H9 (cell line): ENCODE measurements around the gene EAF1. TPM values are rescaled to one million over a fixed set of nuclear protein-coding genes. Genes with fewer than 3 reads are reported as not detected.

ENCODE experiments used
- DNase-seq: peaks from one replicate; pipeline ENCODE4 v3.0.0-alpha.2; 2017
- H2AFZ ChIP-seq: one replicate; pipeline ENCODE4 v1.6.1; 2013; ENCODE audit warnings: mild to moderate bottlenecking, low read length, control low read depth, moderate library complexity
- H2AK5ac ChIP-seq: 2 replicates; pipeline ENCODE4 v1.6.1; 2013; ENCODE audit warnings: low read length, control low read depth, mixed read lengths; ENCODE audit not compliant: insufficient read length
- H2BK120ac ChIP-seq: one replicate; pipeline ENCODE4 v1.6.1; 2013; ENCODE audit warnings: low read depth, mild to moderate bottlenecking, low read length, control low read depth, inconsistent platforms; ENCODE audit not compliant: poor library complexity, severe bottlenecking
- H2BK12ac ChIP-seq: 2 replicates; pipeline ENCODE4 v1.6.1; 2013; ENCODE audit warnings: low read length, control low read depth, mixed read lengths, low read depth; ENCODE audit not compliant: insufficient read length
- H2BK15ac ChIP-seq: 2 replicates; pipeline ENCODE4 v1.6.1; 2013; ENCODE audit warnings: low read depth, low read length, control low read depth
- H2BK20ac ChIP-seq: one replicate; pipeline ENCODE4 v1.6.1; 2013; ENCODE audit warnings: low read depth, mild to moderate bottlenecking, low read length, control low read depth, inconsistent platforms; ENCODE audit not compliant: poor library complexity, severe bottlenecking
- H2BK5ac ChIP-seq: 2 replicates; pipeline ENCODE4 v1.6.1; 2013; ENCODE audit warnings: low read length, control low read depth, mixed read lengths; ENCODE audit not compliant: insufficient read length
- H3K14ac ChIP-seq: 2 replicates; pipeline ENCODE4 v1.6.1; 2013; ENCODE audit warnings: low read length, control low read depth; ENCODE audit not compliant: insufficient read depth
- H3K18ac ChIP-seq: 2 replicates; pipeline ENCODE4 v1.6.1; 2013; ENCODE audit warnings: low read depth, mild to moderate bottlenecking, mixed read lengths, low read length, control low read depth; ENCODE audit not compliant: insufficient read length
- H3K23ac ChIP-seq: 2 replicates; pipeline ENCODE4 v1.6.1; 2013; ENCODE audit warnings: low read length, control low read depth, mixed read lengths, low read depth; ENCODE audit not compliant: insufficient read length
- H3K23me2 ChIP-seq: 2 replicates; pipeline ENCODE4 v1.6.1; 2013; ENCODE audit warnings: low read depth, mild to moderate bottlenecking, mixed read lengths, low read length, control low read depth; ENCODE audit not compliant: insufficient read length, poor library complexity, severe bottlenecking
- H3K27ac ChIP-seq: 2 replicates; pipeline ENCODE4 v1.5.1; 2013; ENCODE audit warnings: low read length, control low read depth, mixed read lengths, low read depth; ENCODE audit not compliant: insufficient read length
- H3K27me3 ChIP-seq: 2 replicates; pipeline ENCODE4 v1.6.1; 2013; ENCODE audit warnings: low read length, control low read depth, inconsistent platforms; ENCODE audit not compliant: insufficient read depth
- H3K4ac ChIP-seq: 2 replicates; pipeline ENCODE4 v1.6.1; 2013; ENCODE audit warnings: low read depth, mild to moderate bottlenecking, control low read depth, inconsistent platforms, low read length, moderate library complexity
- H3K4me1 ChIP-seq: 2 replicates; pipeline ENCODE4 v1.6.1; 2013; ENCODE audit warnings: low read length, control low read depth, inconsistent platforms; ENCODE audit not compliant: insufficient read depth
- H3K4me2 ChIP-seq: 2 replicates; pipeline ENCODE4 v1.6.1; 2013; ENCODE audit warnings: low read length, control low read depth, mixed read lengths; ENCODE audit not compliant: insufficient read length, insufficient read depth
- H3K56ac ChIP-seq: 2 replicates; pipeline ENCODE4 v1.6.1; 2013; ENCODE audit warnings: low read depth, mild to moderate bottlenecking, mixed read lengths, low read length, control low read depth; ENCODE audit not compliant: insufficient read length
- H3K79me1 ChIP-seq: 2 replicates; pipeline ENCODE4 v1.6.1; 2013; ENCODE audit warnings: low read depth, mild to moderate bottlenecking, moderate library complexity, low read length, control low read depth, inconsistent platforms; ENCODE audit not compliant: insufficient read depth, poor library complexity, severe bottlenecking
- H3K79me2 ChIP-seq: 2 replicates; pipeline ENCODE4 v1.6.1; 2013; ENCODE audit warnings: low read length, control low read depth, inconsistent platforms; ENCODE audit not compliant: insufficient read depth
- H3K9ac ChIP-seq: 2 replicates; pipeline ENCODE4 v1.6.1; 2013; ENCODE audit warnings: low read length, control low read depth, mixed read lengths; ENCODE audit not compliant: insufficient read length; ENCODE audit errors: extremely low read depth
- H3K9me3 ChIP-seq: one replicate; pipeline ENCODE4 v1.6.1; 2013; ENCODE audit warnings: low read depth, low read length, inconsistent platforms; ENCODE audit not compliant: control insufficient read depth
- H3T11ph ChIP-seq: one replicate; pipeline ENCODE4 v1.6.1; 2013; ENCODE audit warnings: mild to moderate bottlenecking, low read length, control low read depth, inconsistent platforms
- H4K20me1 ChIP-seq: one replicate; pipeline ENCODE4 v1.6.1; 2013; ENCODE audit not compliant: control insufficient read depth, insufficient read length, insufficient read depth
- H4K5ac ChIP-seq: 2 replicates; pipeline ENCODE4 v1.6.1; 2013; ENCODE audit warnings: low read depth, mild to moderate bottlenecking, mixed read lengths, low read length, control low read depth; ENCODE audit not compliant: insufficient read length
- H4K8ac ChIP-seq: replicated peaks from 2 replicates; pipeline ENCODE4 v1.6.1; 2013; ENCODE audit warnings: low read length, control low read depth, mixed read lengths, low read depth; ENCODE audit not compliant: insufficient read length
- H4K91ac ChIP-seq: 2 replicates; pipeline ENCODE4 v1.6.1; 2013; ENCODE audit warnings: low read depth, mild to moderate bottlenecking, moderate library complexity, mixed read lengths, low read length, control low read depth; ENCODE audit not compliant: insufficient read length
- H3K27ac Mint-ChIP-seq, 3 experiments: 2 replicates in 2 of 3; 3 replicates in 1 of 3; pipeline ENCODE4 v1.8.0; 2020 to 2021; ENCODE audit warnings: mixed read lengths in 3 of 3, mild to moderate bottlenecking in 1 of 3, moderate library complexity in 1 of 3
- H3K27me3 Mint-ChIP-seq: 2 replicates; pipeline ENCODE4 v1.8.0; 2021; ENCODE audit warnings: low read depth, mild to moderate bottlenecking, moderate library complexity, mixed read lengths
- H3K36me3 Mint-ChIP-seq, 3 experiments: 2 replicates in 2 of 3; 3 replicates in 1 of 3; pipeline ENCODE4 v1.8.0; 2020 to 2021; ENCODE audit warnings: low read depth in 3 of 3, mixed read lengths in 3 of 3; ENCODE audit not compliant: insufficient read depth in 1 of 3
- H3K4me1 Mint-ChIP-seq, 2 experiments: 2 replicates each; pipeline ENCODE4 v1.8.0; 2020; ENCODE audit warnings: mixed read lengths in 2 of 2
- H3K4me3 Mint-ChIP-seq, 2 experiments: 2 replicates in 1 of 2; 3 replicates in 1 of 2; pipeline ENCODE4 v1.8.0; 2020 to 2021; ENCODE audit warnings: mild to moderate bottlenecking in 2 of 2, mixed read lengths in 2 of 2, moderate library complexity in 1 of 2
- H3K9me3 Mint-ChIP-seq, 2 experiments: 2 replicates in 1 of 2; 3 replicates in 1 of 2; pipeline ENCODE4 v1.8.0; 2020; ENCODE audit warnings: mild to moderate bottlenecking in 2 of 2, mixed read lengths in 2 of 2, moderate library complexity in 1 of 2
- WGBS: extraction: QIAGEN DNeasy Blood & Tissue Kit; methylation state at CpG from one replicate; pipeline ENCODE4 v1.1.7; 2013; ENCODE audit warnings: missing lambda C conversion rate, low lambda C conversion rate, mixed read lengths; ENCODE audit not compliant: insufficient read length; ENCODE audit errors: extremely low coverage; 5-methylcytosine and 5-hydroxymethylcytosine counted together
- total RNA-seq: library from RNA; stranded (reverse); gene quantifications from 2 replicates; pipeline ENCODE4 v1.2.1, GENCODE V29; 2021
- TF ChIP-seq, protein P1 (sequence below): fragments of 200-600 bp; sonication (generic); conservative IDR thresholded peaks from 3 replicates; pipeline ENCODE4 v1.8.0; 2021; ENCODE audit warnings: antibody characterized with exemption, mild to moderate bottlenecking

Gene EAF1
- total RNA-seq, 1 experiment from 2014 or later, result 34.3 TPM

DNA sequence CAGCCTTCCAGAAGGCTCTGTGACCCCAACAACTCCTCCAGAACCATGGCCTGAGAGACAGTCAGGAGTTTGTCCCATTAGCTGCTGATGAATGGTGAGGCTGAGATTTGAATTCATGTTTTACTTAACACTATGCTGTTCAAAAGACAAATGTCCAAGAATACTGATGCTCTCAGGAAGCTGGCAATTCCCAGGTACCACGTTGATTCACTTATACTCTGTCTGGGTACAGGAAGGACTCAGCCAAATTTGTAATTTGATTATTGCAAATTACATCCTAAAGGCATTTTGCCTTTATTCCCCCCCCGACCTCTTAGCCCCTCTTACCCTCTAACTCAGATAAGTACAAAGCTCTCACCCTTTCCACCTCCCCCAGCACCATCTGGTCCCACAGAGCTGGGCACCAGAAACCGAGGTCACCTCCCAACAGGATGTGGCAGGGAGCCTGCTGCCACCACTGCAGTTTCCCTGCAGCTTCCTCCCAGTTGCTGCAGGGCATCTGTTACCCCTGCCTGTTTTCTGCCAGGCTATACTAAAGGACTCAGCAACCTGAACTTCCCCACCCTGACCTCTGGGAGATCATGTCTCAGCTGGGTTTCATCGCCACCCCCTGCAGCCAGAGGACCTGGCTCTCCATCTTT lies 33.6 kb downstream of the EAF1 start:
- no peaks in the 10 kb centered on the region for H3K23me2 ChIP-seq
- H3K27ac ChIP-seq, result no peak overlapping the region
- Mint-ChIP-seq H3K27me3 (peaks cover 3% of the 10 kb centered on the region), H3K4me3 (no peak overlapping the region), H3K9me3 (no peaks in the 10 kb centered on the region), H3K36me3 (no peaks in the 10 kb centered on the region), H3K27ac (no peak overlapping the region), H3K4me1 (no peaks in the 10 kb centered on the region)
- H3K79me1 ChIP-seq, result no peaks in the 10 kb centered on the region
- no peak overlapping the region for H2AK5ac ChIP-seq
- H3K14ac ChIP-seq, result no peak overlapping the region
- H3K18ac ChIP-seq, result no peak overlapping the region
- H2BK15ac ChIP-seq, result no peak overlapping the region
- H4K91ac ChIP-seq, result no peak overlapping the region
- no peak overlapping the region for H2BK20ac ChIP-seq
- no peaks in the 10 kb centered on the region for H4K20me1 ChIP-seq
- no peak overlapping the region for H4K5ac ChIP-seq
- no peak overlapping the region for H3K56ac ChIP-seq
- H3K79me2 ChIP-seq, result no peaks in the 10 kb centered on the region
- H3K23ac ChIP-seq, result no peak overlapping the region
- WGBS, result no CpG with 5 or more reads among the region's 4 CpGs
- no peaks in the 10 kb centered on the region for H3K9me3 ChIP-seq
- no peak overlapping the region for H3K4ac ChIP-seq
- H4K8ac ChIP-seq, result no peak overlapping the region
- TF ChIP-seq, protein P1, sequence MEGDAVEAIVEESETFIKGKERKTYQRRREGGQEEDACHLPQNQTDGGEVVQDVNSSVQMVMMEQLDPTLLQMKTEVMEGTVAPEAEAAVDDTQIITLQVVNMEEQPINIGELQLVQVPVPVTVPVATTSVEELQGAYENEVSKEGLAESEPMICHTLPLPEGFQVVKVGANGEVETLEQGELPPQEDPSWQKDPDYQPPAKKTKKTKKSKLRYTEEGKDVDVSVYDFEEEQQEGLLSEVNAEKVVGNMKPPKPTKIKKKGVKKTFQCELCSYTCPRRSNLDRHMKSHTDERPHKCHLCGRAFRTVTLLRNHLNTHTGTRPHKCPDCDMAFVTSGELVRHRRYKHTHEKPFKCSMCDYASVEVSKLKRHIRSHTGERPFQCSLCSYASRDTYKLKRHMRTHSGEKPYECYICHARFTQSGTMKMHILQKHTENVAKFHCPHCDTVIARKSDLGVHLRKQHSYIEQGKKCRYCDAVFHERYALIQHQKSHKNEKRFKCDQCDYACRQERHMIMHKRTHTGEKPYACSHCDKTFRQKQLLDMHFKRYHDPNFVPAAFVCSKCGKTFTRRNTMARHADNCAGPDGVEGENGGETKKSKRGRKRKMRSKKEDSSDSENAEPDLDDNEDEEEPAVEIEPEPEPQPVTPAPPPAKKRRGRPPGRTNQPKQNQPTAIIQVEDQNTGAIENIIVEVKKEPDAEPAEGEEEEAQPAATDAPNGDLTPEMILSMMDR, result no peak
- H3K9ac ChIP-seq, result no peak overlapping the region
- H2BK5ac ChIP-seq, result no peak overlapping the region
- no peak overlapping the region for H2BK120ac ChIP-seq
- H3T11ph ChIP-seq, result no peak overlapping the region
- no peaks in the 10 kb centered on the region for H3K4me1 ChIP-seq
- no peak overlapping the region for H3K4me2 ChIP-seq
- DNase-seq, result no peak
- H2AFZ ChIP-seq, result no peak overlapping the region
- no peak overlapping the region for H2BK12ac ChIP-seq
- no peaks in the 10 kb centered on the region for H3K27me3 ChIP-seq
